HG03571 (cell line): Measurements from ENCODE around the gene RASA3.

Experiments used
- ATAC-seq: cut with Tn5 transposase; IDR thresholded peaks from one replicate; pipeline ENCODE4 v1.9.1; 2021; ENCODE audit not compliant: unreplicated experiment

Gene RASA3

DNA sequence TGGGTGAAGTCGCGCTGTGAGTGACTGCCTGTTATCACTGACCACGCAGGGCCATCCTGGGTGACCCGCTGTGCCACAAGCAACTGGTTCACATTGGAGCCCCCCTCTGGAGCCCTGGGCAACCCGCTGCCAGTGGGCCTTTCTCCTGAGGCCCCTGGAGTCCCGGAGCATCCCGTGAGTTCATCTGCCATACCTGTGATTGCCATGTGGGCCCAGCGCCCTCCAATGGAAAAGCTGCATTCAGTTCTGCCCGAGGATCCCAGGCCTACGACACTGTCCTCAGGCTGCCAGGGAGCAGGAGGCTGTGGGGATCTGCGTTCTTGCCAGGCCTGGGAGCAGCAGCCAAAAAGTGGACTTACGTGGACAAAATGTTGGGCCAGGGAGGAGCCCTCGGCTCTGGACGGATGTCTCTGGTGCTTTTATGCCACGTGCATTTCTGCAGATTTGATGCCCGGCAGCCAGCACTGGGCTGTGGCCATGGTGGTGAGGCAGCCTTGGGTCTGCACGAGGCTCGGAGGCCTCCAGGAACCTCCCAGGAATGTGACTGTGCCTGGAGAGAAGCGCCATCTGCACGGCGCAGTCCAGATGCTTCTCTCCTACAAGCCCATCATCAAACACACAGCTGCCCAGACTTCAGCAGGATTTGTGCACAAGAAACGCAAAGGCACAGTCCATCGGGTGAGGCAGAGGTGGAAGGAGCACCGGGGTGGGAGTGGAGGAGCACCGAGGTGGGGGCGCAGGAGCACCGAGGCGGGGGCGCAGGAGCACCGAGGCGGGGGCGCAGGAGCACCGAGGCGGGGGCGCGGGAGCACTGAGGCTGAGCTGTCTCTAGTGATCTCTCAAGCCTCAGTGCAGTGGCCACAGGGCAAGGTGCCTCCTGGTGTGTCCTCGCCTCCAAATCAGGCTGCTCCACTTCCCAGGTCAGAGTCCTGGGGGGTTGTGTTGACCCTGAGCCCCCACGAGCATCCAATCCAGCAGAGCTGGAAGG is 202.5 kb downstream of the RASA3 start:
- ATAC-seq, result no peak

- no peak for ATAC-seq
These were observed 203.5 kb downstream of the RASA3 start for GRCh38 chr13:113928685-113929627.
